GM19239 (cell line): ENCODE data around the gene WDR7.

Experiments
- DNase-seq: peaks from one replicate; pipeline ENCODE4 v3.0.0; 2011; ENCODE audit warnings: low spot score; ENCODE audit not compliant: insufficient read length
- FAIRE-seq: peaks from 2 replicates; lab custom pipeline; 2011; peaks lifted over from hg19 to GRCh38; lab: Jason Lieb, UNC

Gene WDR7

DNA sequence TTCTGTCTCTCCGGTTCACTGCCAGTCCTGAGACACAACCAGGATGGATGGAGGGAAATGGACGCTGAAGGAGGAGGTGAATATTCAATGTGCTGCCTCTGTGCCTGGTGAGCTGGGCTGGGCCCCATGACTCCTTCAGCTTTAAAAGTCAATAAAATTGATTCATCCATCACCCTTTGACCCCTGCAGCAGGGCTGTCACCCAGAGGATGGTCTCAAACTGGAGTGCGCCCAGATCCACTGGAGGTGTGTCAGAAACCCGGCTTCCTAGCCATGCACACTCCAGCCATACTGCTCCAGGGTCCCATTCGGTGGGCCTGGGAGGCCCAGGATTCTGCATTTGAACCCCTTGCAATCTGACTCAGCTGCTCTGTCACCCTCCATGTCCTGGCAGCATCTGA lies 401.6 kb downstream of the WDR7 start:
- FAIRE-seq, result no peak
- DNase-seq, result no peak

- FAIRE-seq (no peak), DNase-seq (no peak)
Measured at GRCh38 chr18:57054891-57055290, 403.7 kb downstream of the WDR7 start.

DNA sequence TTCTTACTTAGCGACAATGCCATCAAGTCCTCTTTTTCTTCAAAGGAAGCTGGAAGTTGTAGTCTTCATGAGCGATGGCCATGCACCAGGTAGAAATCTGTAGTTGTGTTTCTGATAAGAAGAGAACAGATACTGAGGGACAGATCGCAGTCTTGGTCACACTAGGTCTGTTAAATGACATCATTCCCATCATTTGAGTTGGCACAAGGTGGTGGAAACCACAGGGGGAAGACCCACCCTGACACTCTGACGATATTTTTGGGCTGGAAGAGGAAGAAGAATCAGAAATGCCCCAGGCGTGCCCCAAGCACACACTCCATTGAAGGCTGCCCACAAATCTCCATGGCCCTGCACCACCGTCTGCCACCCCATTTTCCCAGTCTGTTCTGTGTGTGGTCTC lies 406.7 kb downstream of the WDR7 start:
- DNase-seq, result no peak
- FAIRE-seq, result no peak

DNA sequence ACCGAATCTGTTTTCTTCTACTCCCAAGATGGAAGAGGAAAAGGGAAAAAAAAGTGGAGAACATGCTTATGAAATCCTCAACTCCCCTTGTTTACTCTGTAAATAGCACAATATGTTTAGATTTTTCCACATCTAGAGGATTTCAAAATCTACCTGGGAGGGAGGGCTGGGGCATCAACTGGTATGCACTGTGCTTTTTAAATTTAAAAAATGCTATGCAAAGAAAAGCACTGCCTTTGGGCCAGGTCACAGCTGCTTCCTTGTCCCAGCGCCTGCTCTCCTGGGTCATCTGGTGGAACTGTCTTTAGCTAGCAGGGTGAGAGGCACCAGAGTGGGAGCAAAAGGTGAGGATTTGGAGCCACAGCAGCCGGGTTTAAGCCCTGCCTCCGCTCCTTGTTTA lies 407.6 kb downstream of the WDR7 start:
- DNase-seq (no peak), FAIRE-seq (no peak)

DNA sequence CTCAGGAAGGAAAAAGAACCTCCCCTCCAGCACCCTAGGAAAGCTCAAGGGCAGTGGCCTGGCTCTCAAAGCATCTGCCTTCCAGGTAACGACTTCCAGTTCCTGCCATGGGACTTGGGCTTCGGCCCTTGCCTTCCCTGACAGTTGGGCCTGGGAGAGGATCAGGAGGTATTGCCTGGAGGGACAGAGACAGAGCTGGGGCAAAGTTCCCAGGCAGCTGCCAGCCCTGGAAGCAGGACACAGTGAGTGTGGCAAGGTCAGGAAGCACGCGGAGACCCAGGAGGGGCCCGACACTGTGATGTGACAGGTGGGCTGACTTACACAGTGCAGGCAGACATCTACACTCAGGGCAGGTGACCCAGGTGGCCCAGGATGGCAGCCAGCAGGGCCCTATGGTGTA lies 408.2 kb downstream of the WDR7 start:
- no peak for FAIRE-seq

DNA sequence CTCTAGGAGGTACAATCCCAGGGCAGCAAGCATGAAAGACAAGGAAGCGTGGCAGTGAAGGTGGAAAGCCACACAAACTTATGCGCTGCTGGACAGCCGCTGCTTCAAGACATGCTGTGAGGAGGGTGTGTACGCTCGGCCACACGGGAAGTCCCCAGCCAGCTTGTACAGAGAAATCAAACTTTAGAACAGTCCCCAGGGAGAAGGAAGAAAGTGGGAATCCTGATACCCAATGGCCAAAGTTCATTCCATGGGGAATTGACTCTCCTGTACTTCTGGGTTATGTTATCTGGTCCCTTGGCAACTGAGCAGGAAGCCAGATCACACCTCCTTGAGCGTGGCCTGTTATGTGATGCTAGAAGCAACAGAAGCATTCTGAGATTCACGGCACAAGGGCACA lies 409.7 kb downstream of the WDR7 start:
- DNase-seq (no peak), FAIRE-seq (no peak)

More for the DNA sequence above, 408.2 kb downstream of the WDR7 start:
- no peak for DNase-seq

- no peak for DNase-seq
- no peak for FAIRE-seq
Measured at GRCh38 chr18:57062178-57062577, 411.0 kb downstream of the WDR7 start.

DNA sequence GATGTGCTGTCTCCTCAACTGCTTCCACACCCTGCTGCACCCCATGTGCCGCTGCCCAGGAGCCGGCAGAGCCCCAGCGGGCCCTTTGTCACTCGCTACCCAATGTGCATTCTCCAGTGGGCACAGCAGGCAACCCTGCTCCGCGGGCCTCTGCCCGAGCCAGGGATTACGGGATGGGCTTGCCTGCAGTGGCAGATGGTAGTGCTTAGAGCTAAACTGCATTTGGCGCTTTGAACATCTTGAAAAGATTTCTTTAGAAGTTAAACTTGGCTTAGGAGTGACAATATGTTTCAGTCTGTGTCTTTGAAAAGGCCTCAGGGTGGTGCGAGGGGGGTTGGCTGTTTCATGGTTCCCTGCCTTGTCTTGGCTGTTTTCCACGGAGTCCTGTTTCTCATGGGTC lies 411.7 kb downstream of the WDR7 start:
- DNase-seq, result no peak
- FAIRE-seq, result no peak

DNA sequence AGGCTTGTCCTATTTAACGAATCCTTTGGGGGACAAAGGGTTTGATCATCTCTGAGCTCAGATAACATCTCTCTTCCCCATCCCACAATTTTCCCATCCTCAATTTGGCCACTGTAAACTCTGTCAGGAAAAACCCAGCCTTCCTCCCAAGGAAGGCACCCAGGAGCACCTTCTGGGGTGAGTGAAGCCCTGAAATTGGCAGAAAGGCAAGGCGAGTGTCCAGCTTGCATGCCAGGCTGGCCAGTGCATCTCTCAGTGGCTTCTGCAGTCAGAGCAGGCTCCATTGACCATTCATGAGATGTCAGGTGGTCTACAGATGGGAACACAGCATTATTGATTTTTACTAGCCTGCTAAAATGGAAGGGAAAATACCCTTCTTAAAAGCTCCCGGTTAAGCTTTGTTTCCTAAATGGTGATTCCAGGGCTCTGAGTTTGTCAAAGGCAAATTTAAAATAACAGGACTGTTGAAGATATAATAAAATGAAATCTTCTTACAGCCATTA lies 412.5 kb downstream of the WDR7 start:
- FAIRE-seq (no peak), DNase-seq (no peak)

- DNase-seq, result no peak
- FAIRE-seq, result no peak
Measured at GRCh38 chr18:57073501-57074187, 422.5 kb downstream of the WDR7 start.

DNA sequence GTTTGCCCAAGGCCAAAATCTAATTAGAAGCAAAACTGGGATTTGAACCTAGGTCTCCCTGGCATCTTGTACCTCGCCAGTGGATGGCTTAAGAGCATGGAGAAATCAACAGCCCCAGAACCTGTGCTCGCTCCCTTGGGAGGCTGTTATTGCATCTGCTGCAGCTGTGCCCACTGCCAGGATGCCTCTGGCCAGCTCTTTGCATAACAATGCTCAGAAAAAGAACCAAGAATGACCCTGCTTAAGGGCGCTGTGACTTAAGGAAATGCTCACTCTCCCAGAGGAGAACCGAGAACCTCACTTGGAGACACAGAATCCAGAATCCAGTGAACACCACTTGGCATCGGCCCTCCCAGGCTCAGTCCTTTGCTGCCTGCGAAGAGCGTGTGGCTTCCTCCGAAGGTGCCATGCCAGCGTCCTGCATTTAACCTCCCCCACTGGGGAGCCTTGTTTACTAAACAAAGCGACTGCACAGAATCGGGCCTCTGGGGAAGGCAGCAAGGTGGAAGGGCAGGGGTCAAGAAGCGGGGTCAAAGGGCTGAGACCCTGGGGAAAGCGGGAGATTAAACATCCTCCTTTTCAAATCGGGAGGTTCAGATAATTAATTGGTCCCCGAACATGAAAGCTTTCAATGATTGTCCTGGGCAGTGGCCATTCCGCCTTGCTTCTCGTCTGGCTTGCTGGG lies 424.7 kb downstream of the WDR7 start:
- no peak for DNase-seq
- FAIRE-seq, result no peak

DNA sequence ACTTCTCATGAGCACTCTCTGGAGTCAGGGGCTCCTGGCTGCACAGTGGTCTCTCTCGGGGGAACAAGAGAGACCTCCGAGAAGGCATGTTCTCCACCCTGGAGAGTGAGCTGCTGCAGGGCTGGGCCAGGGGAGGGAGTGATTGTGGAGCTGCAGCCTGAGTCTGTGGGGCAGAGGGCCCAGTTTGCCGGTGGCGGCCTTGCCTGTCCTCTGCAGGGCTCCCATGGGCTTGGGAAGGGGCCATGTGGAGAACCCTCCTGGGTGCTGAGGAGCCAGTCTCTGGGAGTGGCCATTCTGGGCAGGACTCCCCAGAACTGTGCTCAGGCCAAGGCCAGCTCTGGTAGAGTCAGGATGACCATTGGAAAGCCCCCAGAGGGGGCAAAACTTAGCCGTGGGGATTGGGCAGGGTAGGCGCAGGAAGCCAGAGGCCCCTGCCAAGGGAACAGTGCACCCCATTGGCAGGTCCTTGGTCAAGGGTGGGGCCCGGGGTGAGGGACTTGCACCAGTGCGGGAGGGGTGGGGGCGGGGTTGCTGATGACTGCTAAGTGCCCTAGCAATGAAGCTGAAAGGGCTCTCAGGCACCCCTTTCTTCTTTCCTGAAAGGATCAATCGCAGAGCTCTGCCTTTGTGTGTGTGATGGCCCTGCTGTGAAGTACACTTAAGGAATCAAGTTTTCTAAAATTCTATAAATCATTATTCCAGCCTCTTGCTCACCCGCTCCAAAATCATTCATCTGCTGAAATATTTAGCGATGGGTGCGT lies 426.0 kb downstream of the WDR7 start:
- FAIRE-seq, result no peak
- no peak for DNase-seq

- FAIRE-seq, result peak; percentile 99
Measured at GRCh38 chr18:57077786-57078552, 426.8 kb downstream of the WDR7 start.

GRCh38 chr18:57078614-57079013 lies 427.5 kb downstream of the WDR7 start:
- no peak for DNase-seq
- FAIRE-seq, result peak; percentile 47

More at GRCh38 chr18:57077786-57078552, 426.8 kb downstream of the WDR7 start:
- peak; percentile 52 for DNase-seq

GRCh38 chr18:57080479-57080878 lies 429.3 kb downstream of the WDR7 start:
- FAIRE-seq (no peak), DNase-seq (no peak)

DNA sequence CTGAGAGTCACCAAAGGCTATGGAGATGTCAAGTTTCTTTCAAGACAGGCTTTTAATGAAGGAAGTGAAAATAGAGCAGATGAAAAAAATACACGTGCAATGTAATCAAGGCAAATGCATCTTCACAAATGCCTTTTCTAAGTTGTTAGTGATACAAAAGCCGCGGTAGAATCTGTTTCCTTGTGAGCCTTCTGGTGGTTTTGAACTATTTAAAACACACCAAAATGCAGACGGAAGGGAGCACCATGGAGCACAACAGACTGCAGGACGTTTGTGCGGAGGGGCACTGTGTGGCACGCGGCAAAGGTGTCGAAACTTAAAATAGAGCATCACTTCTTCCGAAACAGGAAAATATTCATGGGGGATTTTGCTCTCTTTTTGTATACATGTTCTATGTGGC lies 430.7 kb downstream of the WDR7 start:
- no peak for DNase-seq
- no peak for FAIRE-seq

- DNase-seq, result no peak
- no peak for FAIRE-seq
Measured at GRCh38 chr18:57083485-57083884, 432.3 kb downstream of the WDR7 start.

DNA sequence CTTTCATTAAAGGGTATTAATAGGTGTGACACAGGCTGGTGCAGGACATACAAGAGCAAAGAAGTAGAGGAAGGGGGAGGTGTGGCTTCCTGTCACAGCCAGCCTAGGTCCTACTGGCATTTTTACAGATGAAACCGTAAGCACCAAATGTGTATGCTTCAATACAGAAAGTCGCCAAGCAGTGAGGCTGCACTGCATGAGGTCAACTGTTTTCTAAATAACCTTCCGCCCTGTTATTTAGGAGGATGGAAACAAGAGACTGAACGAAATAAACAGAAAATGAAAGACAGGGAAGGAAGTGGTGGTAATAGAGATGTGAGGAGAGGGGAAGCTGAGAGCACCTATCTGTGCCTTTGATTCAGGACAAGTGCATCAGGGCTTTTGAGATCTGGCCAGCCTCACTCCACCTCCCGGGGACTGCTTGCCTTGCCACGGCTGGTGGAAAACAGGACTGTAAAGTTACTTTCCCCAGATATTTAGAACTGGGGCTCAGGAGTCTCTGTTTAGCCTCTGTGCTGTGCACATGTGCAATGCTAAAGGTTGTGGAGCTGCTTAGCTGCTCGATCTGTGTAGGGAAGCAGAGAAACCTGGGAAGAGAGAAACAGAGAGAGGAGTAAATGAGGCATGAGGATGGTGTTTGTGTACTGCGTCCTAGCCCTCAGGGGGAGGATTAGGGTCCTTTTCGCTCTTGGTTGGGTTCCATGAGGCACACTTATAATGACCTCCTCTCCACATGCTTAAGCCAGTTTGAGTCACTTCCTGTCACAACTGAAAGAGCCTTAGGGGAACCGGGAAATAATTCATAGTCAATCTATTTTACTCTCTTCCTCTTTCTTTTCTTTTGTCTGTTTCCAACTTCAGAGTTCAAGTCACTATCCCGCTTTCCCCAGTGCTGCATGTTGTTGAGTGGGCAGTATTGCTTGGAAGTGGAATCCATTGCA lies 433.4 kb downstream of the WDR7 start:
- peak; percentile 95 for FAIRE-seq
- peak; percentile 46 for DNase-seq

- no peak for FAIRE-seq
- no peak for DNase-seq
Measured at GRCh38 chr18:57085371-57085770, 434.2 kb downstream of the WDR7 start.
